ENCODE data around the gene ZDHHC22.

Gene ZDHHC22

DNA sequence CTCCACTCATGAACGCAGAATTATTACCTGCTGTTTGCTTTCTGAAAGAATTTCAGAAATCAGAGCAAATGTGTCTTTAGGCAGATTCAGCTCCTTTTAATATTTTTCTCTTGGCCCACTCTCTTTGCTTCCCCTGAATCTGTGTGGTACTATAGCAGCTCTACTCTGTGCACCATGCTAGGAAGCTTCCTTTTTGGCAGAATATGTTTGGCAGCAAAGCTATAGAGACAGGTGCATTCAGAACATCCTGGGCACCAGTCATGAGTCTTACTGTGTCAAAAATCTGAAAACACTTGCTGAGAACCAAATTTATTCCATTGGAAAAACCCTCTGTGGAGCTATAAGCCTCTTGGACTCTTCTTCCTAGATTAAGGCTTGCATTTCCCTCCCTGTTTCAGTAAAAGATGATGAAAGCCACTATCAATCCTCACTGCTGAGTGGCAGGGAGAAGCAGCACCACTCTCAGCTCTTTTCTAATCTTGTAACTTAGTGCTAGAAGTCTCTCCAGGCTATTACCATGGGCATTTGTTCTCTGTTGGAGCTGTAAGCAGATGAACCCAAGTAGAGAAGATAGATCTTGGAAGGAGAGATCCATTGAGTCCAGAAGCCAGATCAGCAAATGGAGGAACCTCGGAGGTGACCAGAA, 25.3 kb downstream of the ZDHHC22 start:
- Histone ChIP-seq H3K4me3 (ENCODE audit: low read depth, low read length) (no peak overlapping the region), H3K27ac (ENCODE audit: extremely low read depth, low read depth, low read length) (no peak overlapping the region), H3K4me1 (ENCODE audit: control insufficient read depth, insufficient read depth, low read length) (no peaks in the 10 kb centered on the region), H3K36me3 (ENCODE audit: control insufficient read depth in 2 of 2, insufficient read depth in 1 of 2, low read length in 2 of 2) (peaks cover 7 to 53% of the 10 kb centered on the region in 2 experiments), H3K9me3 (ENCODE audit: control insufficient read depth, insufficient read depth, low read depth, low read length) (no peaks in the 10 kb centered on the region)
- TF ChIP-seq ZNF510 (tag by site-specific recombination; IDR thresholded peaks at IDR 0.05; ENCODE audit: insufficient replicate concordance) (no peak), ZNF549 (tag by site-specific recombination; IDR thresholded peaks at IDR 0.05) (no peak), ZNF394 (tag by site-specific recombination; IDR thresholded peaks at IDR 0.05; ENCODE audit: borderline replicate concordance) (no peak), ZNF24 (tag by site-specific recombination; IDR thresholded peaks at IDR 0.05) (no peak), ZNF157 (tag by site-specific recombination; IDR thresholded peaks at IDR 0.05) (no peak), ZNF341 (tag by site-specific recombination; IDR thresholded peaks at IDR 0.05; ENCODE audit: low read depth) (no peak), PRDM2 (tag by site-specific recombination; IDR thresholded peaks at IDR 0.05; ENCODE audit: borderline replicate concordance) (no peak)
- ChIA-PET POLR2A (no interaction called here), CTCF (interaction anchor here (0.6 to 1.1 kb wide), 2 partner anchors 16 to 112 kb away, joined by 3 to 5 read pairs; no protein-coding TSS in a partner anchor)

DNA sequence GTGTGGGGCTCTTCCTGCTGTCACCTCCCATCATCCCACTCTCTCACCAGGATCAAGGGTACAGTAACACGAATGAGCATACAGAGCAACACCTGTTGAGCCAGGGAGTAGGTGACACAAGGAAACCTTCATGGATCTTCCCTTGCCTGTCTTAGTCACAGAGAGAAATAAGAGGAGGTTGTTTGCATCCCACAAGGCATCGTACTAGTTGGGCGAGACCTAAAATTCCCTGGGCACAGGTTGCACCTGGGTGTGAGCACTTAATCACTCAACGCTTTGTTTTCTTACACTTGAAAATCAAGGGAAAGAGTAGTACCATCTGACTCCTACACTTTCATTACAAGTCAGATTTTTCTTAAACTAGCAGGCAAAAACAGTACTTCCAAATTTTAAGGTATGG, 27.0 kb downstream of the ZDHHC22 start:
- H3K27ac ChIP-seq (ENCODE audit: extremely low read depth, low read depth, low read length) = no peak overlapping the region
- H3K36me3 ChIP-seq (ENCODE audit: control insufficient read depth in 2 of 2, insufficient read depth in 1 of 2, low read length in 2 of 2) = peaks cover 7 to 65% of the 10 kb centered on the region in 2 experiments
- H3K4me1 ChIP-seq (ENCODE audit: control insufficient read depth, insufficient read depth, low read length) = no peaks in the 10 kb centered on the region
- ChIA-PET CTCF (interaction anchor here (3.4 kb wide), 1 partner anchor 9 kb away, joined by 9 read pairs; no protein-coding TSS in a partner anchor), POLR2A (no interaction called here)
- no peak overlapping the region for H3K4me3 ChIP-seq (ENCODE audit: low read depth, low read length)
- TF ChIP-seq ZNF133 (tag by site-specific recombination; IDR thresholded peaks at IDR 0.05) (no peak), HOXD13 (CRISPR knock-in tag; IDR thresholded peaks at IDR 0.05; ENCODE audit: borderline replicate concordance) (no peak), ZNF366 (tag by site-specific recombination; conservative IDR thresholded peaks at IDR 0.05) (no peak), BCL11A (tag by site-specific recombination; IDR thresholded peaks at IDR 0.05; ENCODE audit: low read depth) (no peak), ZXDB (tag by site-specific recombination; IDR thresholded peaks at IDR 0.05) (no peak), ZNF600 (tag by site-specific recombination; IDR thresholded peaks at IDR 0.05) (no peak), ZNF426 (tag by site-specific recombination; IDR thresholded peaks at IDR 0.05) (no peak), SP2 (tag by site-specific recombination; IDR thresholded peaks at IDR 0.05) (no peak), ZNF223 (tag by site-specific recombination; IDR thresholded peaks at IDR 0.05) (no peak), OSR2 (tag by site-specific recombination; IDR thresholded peaks at IDR 0.05) (no peak), SP7 (tag by site-specific recombination; IDR thresholded peaks at IDR 0.05) (no peak), ZNF785 (tag by site-specific recombination; IDR thresholded peaks at IDR 0.05) (no peak), ZNF2 (tag by site-specific recombination; IDR thresholded peaks at IDR 0.05) (no peak), ZSCAN18 (tag by site-specific recombination; IDR thresholded peaks at IDR 0.05) (no peak), ZNF211 (tag by site-specific recombination; IDR thresholded peaks at IDR 0.05; ENCODE audit: low read depth) (no peak)
- TF ChIP-seq, protein P1, sequence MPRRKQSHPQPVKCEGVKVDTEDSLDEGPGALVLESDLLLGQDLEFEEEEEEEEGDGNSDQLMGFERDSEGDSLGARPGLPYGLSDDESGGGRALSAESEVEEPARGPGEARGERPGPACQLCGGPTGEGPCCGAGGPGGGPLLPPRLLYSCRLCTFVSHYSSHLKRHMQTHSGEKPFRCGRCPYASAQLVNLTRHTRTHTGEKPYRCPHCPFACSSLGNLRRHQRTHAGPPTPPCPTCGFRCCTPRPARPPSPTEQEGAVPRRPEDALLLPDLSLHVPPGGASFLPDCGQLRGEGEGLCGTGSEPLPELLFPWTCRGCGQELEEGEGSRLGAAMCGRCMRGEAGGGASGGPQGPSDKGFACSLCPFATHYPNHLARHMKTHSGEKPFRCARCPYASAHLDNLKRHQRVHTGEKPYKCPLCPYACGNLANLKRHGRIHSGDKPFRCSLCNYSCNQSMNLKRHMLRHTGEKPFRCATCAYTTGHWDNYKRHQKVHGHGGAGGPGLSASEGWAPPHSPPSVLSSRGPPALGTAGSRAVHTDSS (tag by site-specific recombination; IDR thresholded peaks at IDR 0.05) = no peak
- H3K9me3 ChIP-seq (ENCODE audit: control insufficient read depth, insufficient read depth, low read depth, low read length) = no peaks in the 10 kb centered on the region
